ENCODE measurements around the gene PANK4.

PANK4 gene

DNA sequence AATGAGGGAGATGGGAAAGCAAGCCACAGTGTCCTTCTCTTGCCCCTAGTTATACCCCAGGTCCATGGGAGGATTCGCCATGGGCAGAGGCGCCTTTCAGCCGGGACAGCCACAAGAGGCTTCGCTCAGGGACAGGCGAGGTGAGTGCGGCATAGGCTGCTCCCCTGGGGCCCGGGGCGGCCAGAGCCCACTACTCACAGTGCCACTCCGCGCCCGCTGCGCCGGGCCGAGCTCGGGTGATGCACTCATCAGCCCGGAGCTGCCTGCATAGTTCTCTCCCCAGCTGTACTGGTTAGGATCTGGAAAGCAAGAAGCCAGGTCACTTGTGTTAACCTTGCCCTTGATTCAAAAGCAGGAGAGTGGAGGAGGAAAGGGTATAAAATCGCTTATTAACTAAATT is 8.4 kb downstream of the PANK4 start:
- H3K9me3 Mint-ChIP-seq: no peaks in the 10 kb centered on the region
- H3K4me1 Mint-ChIP-seq: peaks cover 12% of the 10 kb centered on the region
- no peak overlapping the region for H3K27ac Mint-ChIP-seq
- peaks cover 13% of the 10 kb centered on the region for H3K36me3 Mint-ChIP-seq (ENCODE audit: low read depth)
- TF ChIP-seq, protein P1, sequence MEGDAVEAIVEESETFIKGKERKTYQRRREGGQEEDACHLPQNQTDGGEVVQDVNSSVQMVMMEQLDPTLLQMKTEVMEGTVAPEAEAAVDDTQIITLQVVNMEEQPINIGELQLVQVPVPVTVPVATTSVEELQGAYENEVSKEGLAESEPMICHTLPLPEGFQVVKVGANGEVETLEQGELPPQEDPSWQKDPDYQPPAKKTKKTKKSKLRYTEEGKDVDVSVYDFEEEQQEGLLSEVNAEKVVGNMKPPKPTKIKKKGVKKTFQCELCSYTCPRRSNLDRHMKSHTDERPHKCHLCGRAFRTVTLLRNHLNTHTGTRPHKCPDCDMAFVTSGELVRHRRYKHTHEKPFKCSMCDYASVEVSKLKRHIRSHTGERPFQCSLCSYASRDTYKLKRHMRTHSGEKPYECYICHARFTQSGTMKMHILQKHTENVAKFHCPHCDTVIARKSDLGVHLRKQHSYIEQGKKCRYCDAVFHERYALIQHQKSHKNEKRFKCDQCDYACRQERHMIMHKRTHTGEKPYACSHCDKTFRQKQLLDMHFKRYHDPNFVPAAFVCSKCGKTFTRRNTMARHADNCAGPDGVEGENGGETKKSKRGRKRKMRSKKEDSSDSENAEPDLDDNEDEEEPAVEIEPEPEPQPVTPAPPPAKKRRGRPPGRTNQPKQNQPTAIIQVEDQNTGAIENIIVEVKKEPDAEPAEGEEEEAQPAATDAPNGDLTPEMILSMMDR (IDR thresholded peaks at IDR 0.05): no peak
- no peak for DNase-seq
- no peak overlapping the region for H3K4me3 Mint-ChIP-seq
- no peaks in the 10 kb centered on the region for H3K27me3 Mint-ChIP-seq (ENCODE audit: low read depth, poor library complexity)

DNA sequence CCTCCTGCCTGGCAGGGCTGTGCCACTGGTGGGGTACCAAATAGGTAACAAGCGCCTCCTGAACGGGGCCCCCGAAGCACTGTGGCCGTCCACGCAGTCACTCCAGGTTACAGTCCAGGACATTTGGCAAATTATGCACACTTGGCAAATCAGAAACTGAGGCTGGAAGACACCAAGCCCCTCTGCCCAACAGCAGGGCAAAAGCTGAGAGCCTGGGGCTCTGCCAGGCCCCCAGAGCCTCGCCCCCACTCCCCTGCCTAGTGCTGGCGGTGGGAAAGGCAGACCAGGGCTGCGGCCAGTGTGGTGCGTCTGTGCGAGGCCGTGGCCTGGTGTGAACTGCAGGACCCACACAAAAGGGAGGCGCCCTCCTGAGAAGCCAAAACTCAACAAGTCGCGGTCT is 9.4 kb downstream of the PANK4 start:
- no peaks in the 10 kb centered on the region for H3K27me3 Mint-ChIP-seq (ENCODE audit: low read depth, poor library complexity)
- TF ChIP-seq, protein P1 (IDR thresholded peaks at IDR 0.05): no peak
- H3K27ac Mint-ChIP-seq: no peak overlapping the region
- no peak for DNase-seq
- H3K4me3 Mint-ChIP-seq: no peak overlapping the region
- no peaks in the 10 kb centered on the region for H3K9me3 Mint-ChIP-seq
- H3K36me3 Mint-ChIP-seq (ENCODE audit: low read depth): peaks cover 13% of the 10 kb centered on the region
- H3K4me1 Mint-ChIP-seq: peaks cover 7% of the 10 kb centered on the region

DNA sequence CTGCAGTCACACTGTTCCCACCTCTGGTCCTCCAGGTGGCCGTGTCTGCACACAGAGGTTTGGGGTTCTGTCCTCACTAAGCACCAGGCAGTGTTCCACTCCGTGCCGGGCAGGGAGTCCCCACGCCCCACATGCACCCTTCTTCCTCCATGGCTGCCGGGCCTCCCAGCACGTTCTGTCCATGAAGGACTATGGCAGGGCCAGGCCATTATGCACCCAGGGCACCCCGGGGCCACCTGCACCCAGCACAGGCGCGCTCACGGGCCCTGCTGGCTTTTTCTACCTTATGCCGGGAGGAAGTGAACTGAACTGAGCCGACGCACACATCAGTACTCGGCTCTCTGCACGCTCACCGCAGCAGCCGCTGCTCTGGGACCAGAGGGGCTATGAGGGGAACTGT is 10.3 kb downstream of the PANK4 start:
- TF ChIP-seq, protein P1 (IDR thresholded peaks at IDR 0.05): no peak

DNA sequence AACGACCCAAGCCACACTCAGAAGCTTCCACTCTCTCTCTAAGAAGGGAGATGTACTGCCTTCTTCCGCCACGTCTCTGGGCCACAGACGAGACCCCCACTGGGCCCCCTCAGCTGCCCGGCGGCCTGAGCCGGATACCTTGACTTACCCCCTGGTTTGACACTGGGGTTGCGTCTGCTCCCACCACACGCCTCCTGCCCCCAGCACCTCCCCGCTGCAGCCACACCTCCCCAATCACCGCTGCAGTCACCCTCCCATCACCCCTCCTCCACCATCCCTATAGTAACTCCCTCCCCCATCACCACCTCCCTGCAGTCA is 10.7 kb downstream of the PANK4 start:
- H3K27me3 Mint-ChIP-seq (ENCODE audit: low read depth, poor library complexity): no peaks in the 10 kb centered on the region
- H3K4me1 Mint-ChIP-seq: peaks cover 7% of the 10 kb centered on the region
- DNase-seq: no peak
- TF ChIP-seq, protein P1 (IDR thresholded peaks at IDR 0.05): no peak
- no peak overlapping the region for H3K27ac Mint-ChIP-seq
- H3K9me3 Mint-ChIP-seq: no peaks in the 10 kb centered on the region
- H3K36me3 Mint-ChIP-seq (ENCODE audit: low read depth): peaks cover 12% of the 10 kb centered on the region
- no peak overlapping the region for H3K4me3 Mint-ChIP-seq

More for the DNA sequence above, 10.3 kb downstream of the PANK4 start:
- H3K9me3 Mint-ChIP-seq: no peaks in the 10 kb centered on the region
- H3K27me3 Mint-ChIP-seq (ENCODE audit: low read depth, poor library complexity): no peaks in the 10 kb centered on the region
- no peak for DNase-seq
- H3K36me3 Mint-ChIP-seq (ENCODE audit: low read depth): peaks cover 16% of the 10 kb centered on the region
- no peak overlapping the region for H3K4me3 Mint-ChIP-seq
- H3K4me1 Mint-ChIP-seq: peaks cover 7% of the 10 kb centered on the region
- no peak overlapping the region for H3K27ac Mint-ChIP-seq

DNA sequence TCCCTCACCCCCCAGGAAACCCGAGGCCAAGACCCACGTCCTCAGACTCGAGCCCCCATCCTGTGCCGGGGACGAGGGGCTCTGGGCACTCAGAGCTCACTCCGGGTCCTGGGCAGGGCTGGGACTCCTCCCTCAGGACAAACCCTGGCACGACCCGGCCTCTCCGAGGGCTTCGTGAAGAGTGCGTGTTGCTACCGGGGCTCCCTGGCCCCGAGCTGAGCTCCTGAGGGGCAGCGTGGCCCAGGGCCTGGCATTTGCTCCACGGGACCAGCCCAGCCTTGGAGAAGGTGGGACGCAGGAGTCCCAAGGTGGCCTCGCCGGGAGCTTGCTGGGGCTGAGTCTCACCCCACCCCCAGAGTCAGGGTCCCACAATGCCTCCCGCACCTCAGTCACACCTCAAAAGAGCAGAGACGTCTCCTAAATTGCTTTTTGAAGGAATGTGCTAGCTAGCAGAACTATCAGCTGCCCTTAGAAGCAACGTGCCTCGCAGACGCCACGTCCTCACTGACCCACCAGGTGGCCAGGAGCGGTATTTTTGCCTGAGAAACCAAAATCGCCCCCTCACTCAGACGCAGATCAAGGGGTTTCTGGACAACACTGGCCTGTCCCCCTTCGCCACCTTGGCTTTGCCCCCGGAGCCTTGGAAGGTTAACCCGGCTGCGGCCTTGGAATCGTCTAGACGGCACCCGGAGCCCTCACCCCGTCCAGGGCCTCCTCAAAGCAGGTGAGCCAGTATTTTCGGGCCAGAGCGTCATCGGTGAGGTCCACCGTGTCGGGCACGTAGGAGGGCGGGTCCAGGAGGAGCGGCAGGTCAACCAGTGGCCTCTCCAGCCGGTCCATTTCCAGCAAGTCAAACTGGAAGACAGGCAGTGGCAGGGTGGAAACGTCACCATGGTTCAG is 11.3 kb downstream of the PANK4 start:
- peaks cover 7% of the 10 kb centered on the region for H3K4me1 Mint-ChIP-seq
- no peak overlapping the region for H3K27ac Mint-ChIP-seq
- H3K36me3 Mint-ChIP-seq (ENCODE audit: low read depth): peaks cover 9% of the 10 kb centered on the region
- H3K9me3 Mint-ChIP-seq: no peaks in the 10 kb centered on the region
- H3K4me3 Mint-ChIP-seq: no peak overlapping the region
- TF ChIP-seq, protein P1 (IDR thresholded peaks at IDR 0.05): no peak
- no peaks in the 10 kb centered on the region for H3K27me3 Mint-ChIP-seq (ENCODE audit: low read depth, poor library complexity)
- no peak for DNase-seq
